OCI-M2 (cell line): Measurements from ENCODE around the gene P3H1.

Experiments used
- DNase-seq: peaks from one replicate; lab custom pipeline; 2025; ENCODE audit not compliant: unreplicated experiment; lab: John Stamatoyannopoulos, UW

P3H1 gene

GRCh38 chr1:42744148-42744413 is 22.7 kb downstream of the P3H1 start:
- no peak for DNase-seq

DNA sequence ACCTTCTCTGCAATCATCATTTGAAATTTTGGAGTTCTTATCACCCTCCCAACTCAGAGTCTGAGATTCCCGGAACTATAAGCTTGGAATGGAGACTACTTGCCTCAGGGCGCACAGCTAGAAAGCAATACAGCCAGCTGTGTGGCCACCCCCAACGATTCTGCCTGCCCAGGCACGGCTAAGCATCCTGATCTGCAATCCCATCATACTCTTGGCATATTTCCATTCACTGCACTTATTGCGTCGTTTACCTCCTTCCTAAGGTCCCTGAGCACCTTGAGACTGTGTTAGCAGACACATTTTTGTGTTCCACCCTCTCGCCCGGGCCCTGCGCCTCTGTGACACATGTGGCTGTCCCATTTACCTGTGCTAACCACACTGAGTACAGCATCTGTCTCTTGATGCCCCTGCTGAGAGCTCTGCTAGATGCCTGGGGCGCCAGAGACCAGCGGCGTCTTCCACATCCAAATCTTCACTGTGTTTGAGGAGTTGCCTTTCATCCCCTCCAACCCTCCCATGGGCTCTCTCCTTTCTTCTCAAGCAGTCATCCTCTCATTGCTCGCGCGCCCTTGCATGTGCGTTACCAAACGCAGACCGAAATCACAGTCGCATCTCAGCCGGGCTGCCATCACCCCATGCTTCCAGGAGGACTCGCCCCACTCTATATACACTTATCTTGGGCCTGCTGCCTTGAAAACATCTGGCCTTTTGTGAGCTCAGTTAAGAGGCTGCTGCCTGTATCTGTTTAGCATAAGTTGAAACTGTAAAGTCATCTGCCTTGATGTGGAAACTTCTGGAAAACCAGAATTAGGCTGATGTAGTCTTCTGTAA is 23.3 kb downstream of the P3H1 start:
- DNase-seq = no peak

- DNase-seq = no peak
These were observed 24.1 kb downstream of the P3H1 start for GRCh38 chr1:42742617-42743316.

GRCh38 chr1:42742141-42742540 is 24.7 kb downstream of the P3H1 start:
- no peak for DNase-seq

DNA sequence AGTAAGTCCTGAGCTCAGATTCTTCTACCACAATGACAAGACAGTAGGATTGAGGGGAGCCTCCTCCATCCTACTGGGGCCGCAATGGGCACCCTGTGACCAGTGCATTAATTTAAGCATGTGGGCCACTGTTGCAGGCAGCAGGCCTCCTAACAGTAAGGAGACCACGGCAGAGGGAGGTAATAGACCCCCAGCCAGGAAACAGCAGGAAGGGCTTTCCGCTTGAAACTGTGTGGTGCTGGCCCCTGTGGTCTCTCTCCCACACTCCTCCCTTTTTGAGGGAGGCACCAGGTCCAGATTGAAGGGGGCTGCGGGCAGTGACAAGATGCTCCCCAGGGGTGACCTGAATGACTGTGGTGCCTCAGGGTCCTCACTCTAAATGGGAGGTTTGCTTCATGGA is 25.1 kb downstream of the P3H1 start:
- DNase-seq = no peak

GRCh38 chr1:42740851-42741580 is 25.8 kb downstream of the P3H1 start:
- DNase-seq = no peak

GRCh38 chr1:42739753-42740700 is 26.8 kb downstream of the P3H1 start, which contains the start of gene CLDN19:
Gene CLDN19, minus strand, starts transcription at chr1:42740236. Its CDS starts 173 bp downstream, at chr1:42740063.
- no peak for DNase-seq

- DNase-seq = no peak
These were observed 28.1 kb downstream of the P3H1 start for GRCh38 chr1:42738678-42739226.

DNA sequence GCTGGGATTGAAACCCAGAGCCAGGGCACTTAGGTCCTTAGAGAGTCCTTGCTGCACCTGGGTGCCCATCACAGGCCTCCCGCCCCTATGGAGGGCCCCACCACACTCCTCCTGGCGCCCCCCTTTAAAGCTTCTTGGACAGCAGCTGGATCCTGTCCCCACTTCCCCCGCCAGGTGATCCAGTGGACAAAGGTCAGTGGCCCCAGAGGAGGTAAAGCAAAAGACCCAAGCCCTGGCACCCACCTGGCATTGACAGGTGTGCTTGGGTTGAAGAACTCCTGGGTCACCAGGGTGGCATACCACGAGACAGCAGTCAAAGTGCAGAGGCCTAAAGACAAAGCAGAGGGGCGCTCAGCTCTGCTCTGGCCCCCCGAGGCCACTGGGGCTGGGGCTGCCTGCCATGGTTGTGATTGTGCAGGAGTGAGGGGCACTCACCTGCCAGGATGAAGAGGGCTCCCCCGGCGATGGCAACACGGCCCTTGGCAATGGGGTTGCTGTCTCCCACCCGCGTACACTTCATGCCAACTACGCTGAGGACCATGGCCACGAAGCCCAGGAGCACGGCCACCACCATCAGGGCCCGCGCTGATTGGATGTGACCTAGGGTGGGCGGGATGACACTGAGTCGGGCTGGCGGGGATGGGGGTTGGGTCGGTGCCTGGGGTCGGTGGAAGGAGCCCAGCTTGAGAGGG is 28.7 kb downstream of the P3H1 start:
- no peak for DNase-seq

- DNase-seq = no peak
These were observed 29.6 kb downstream of the P3H1 start for GRCh38 chr1:42737257-42737656.

DNA sequence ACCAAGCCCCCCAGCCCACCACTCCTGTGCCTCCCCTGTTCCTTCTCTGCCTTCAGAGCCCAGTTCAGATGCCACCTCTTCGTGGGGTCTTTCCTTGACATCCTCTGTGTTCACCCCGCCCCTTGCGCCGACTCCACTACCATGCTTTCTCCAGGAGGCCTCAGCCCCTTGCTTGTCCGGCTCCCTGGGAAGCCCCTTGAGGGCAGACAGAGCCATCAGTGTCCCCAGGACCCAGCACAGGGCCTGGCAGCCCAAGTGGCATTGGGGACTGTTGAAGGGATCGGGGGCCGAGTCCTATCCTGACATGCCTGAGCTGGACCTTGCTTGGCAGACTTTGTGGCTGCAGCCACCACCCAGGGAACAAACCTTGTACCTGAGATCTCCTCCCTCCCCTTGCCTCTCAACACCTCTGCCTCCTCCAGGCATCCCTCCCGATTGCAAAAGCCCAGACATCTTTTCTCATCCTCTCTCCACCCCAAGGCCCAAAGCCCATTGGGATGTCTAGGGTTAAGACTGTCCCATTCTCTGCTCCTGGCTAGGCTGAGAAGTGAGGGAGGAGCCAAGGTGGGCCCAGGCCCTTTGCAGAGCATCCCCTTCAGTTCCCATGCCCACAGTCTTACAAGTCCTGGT is 30.1 kb downstream of the P3H1 start:
- no peak for DNase-seq

DNA sequence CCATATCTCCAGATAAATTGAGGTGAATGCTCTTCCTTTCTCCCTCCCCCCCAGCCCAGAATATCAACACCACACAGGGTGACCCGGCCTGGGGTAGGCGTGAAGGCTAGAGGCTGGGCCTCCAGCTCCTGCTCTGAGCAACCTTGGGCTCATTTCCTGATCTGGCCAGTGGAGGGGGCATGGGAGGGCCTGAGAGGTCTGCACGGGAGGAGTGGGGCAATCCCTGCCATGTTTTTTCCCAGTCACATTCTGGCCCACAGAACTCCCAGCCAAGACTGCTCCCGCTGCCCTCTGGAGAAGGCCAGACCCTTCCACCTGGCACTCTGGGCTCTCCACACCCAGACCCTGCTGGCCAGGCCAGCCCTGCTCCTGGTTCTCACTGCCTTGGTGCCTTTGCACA is 30.7 kb downstream of the P3H1 start:
- no peak for DNase-seq

DNA sequence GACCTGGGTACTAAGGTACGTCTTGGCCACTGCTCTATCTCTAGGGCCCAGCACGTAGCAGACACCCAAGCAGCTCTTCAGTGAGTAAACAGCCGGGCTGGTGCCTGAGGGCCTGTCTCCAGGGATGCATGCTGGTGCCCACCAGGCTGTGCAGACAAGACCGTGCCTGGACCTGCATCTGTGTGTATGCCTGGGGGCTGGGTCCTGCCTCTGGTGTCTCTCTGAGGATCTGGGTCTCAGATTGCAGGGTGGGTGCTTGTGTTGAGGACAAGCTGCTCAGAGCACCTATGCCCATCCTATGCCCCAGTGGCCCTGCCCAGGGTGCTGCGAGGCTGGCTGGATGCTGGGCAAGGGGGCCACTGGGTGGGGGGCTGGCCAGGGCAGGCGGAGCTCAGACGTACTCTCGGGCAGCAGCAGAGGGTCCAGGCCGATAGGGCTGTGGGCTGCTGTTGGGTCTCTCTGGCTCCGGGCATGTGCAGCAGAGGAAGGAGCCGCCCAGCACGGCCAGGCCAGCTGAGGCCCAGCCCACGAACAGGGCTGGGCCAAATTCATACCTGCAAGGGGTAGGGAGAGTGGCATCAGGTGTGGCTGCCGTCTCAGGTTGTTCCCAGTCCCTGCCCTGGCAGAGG is 31.2 kb downstream of the P3H1 start:
- DNase-seq = no peak

DNA sequence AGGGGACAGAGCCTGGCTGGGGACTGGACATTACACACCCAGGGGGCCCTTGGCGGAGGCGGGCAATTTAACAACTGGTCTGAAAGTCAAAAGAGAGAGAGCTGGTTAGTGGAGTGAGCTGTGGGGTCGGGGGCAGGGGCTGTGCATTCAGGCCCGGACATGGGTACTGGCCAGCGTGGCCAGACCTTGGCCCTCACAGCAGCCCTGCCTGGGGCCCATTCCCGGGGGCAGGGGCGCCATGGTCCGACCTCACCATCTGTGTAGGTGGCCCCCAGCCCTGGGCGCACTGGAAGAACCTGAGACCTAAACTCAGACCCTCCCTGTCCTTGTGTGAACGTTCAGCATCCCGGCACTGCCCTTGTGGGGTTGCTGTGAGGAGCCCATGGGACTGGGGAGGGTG is 31.8 kb downstream of the P3H1 start:
- no peak for DNase-seq

GRCh38 chr1:42734201-42735035 is 32.4 kb downstream of the P3H1 start:
- DNase-seq = no peak

DNA sequence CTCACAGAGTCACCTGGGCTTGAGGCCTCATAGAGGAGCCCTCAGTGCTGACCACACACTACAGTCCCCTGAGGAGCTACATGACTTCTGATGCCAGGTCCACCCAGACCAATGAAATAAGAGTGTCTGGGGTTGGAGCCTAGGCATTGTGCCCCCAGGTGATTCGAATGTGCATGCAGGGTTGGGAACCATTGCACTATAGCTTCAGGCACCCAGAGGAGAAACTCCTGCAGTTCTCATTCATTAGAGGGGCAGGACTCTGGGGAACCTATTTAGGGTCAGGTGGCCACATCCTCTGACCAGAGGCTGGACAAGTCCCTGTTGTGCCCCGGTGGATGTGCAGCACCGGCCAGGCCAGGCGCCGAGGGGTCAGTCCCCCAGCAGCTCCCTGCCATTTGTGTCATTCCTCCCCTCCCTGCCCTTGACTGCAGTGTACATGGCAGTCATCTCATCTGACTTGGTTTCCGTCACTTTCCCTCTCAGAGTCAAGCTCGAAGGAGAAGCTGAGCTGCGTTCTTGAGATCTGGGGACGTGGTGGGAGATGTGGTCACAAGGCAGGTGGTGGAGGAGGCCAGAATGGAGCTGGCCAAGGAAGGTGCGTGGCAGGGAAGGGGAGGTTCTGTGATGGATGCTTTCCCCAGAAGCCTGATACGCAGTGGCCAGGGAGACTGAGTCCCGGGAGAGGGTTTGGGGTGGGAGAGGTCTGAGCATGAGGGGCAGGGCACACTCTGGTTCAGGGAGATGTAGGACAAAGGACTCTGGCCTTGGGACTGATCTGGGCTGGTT is 33.2 kb downstream of the P3H1 start:
- no peak for DNase-seq

DNA sequence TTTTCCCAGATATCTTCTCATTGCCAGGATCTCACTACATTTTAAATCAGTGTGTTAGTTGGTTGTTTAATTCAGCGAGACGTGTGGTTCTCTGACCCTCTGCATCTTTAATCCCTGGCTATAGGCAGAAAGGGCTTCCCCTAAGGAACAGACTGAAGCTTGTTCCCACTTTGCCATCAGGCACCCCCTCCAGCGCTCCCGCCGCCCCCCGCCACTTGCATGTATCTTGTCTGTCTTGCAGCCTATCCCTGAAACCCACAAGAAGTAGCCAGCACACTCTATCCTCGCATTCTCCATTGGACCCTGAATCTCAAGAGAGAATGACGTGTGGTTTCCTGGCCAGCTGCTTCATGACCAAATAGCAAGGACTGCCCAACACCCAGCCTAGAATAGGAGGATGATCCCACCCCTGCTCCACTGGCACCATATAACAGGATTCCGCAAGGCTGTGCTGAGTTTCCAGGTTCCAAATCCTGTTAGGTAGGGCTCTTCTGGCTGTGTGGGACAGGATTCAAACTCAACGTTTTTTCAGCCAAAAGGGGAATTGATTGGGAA is 34.6 kb downstream of the P3H1 start:
- no peak for DNase-seq
